HepG2 (cell line): ENCODE data around the gene SRSF3. TPM values are rescaled to one million over a fixed set of nuclear protein-coding genes. Genes with fewer than 3 reads are reported as not detected.

Experiments
- GFI1 ChIP-seq: sonication (generic); formaldehyde crosslinking; IDR thresholded peaks from 2 replicates; pipeline ENCODE4 v1.5.0; 2020; ENCODE audit warnings: missing genetic modification reagents, mild to moderate bottlenecking, borderline replicate concordance
- IKZF4 ChIP-seq: sonication (generic); formaldehyde crosslinking; IDR thresholded peaks from 2 replicates; pipeline ENCODE4 v1.5.1; 2020; ENCODE audit warnings: borderline replicate concordance, mild to moderate bottlenecking, low read depth, missing genetic modification reagents; ENCODE audit errors: not compliant biosample characterization
- MAFK ChIP-seq, 2 experiments: IDR thresholded peaks in 1 of 2; conservative IDR thresholded peaks in 1 of 2; 2 replicates each; pipeline ENCODE4 v1.6.1; 2011; ENCODE audit warnings: improper control_type of control experiment in 2 of 2, low read length in 2 of 2
- NRL ChIP-seq: sonication (generic); formaldehyde crosslinking; IDR thresholded peaks from 2 replicates; pipeline ENCODE4 v1.5.0; 2020; ENCODE audit warnings: missing genetic modification reagents, mild to moderate bottlenecking, moderate library complexity, borderline replicate concordance
- ONECUT2 ChIP-seq: sonication (generic); formaldehyde crosslinking; IDR thresholded peaks from 2 replicates; pipeline ENCODE4 v1.4.0; 2020; ENCODE audit warnings: missing genetic modification reagents
- PHF21A ChIP-seq: sonication (generic); formaldehyde crosslinking; IDR thresholded peaks from 2 replicates; pipeline ENCODE4 v1.5.0; 2020; ENCODE audit warnings: mild to moderate bottlenecking, missing genetic modification reagents
- RFXAP ChIP-seq: sonication (generic); formaldehyde crosslinking; IDR thresholded peaks from 2 replicates; pipeline ENCODE4 v1.4.0; 2020; ENCODE audit warnings: missing genetic modification reagents, borderline replicate concordance
- SOX6 ChIP-seq, 2 experiments: fragments of 450-650 bp in 1 of 2; sonication (generic) in 1 of 2; formaldehyde crosslinking in 1 of 2; IDR thresholded peaks; 2 replicates each; pipeline versions ENCODE4 v1.4.0 to v1.6.1; 2017 to 2020; ENCODE audit warnings: antibody characterized with exemption in 1 of 2, mild to moderate bottlenecking in 1 of 2, missing genetic modification reagents in 1 of 2
- SRF ChIP-seq: IDR thresholded peaks from 2 replicates; pipeline ENCODE4 v1.6.1; 2011; ENCODE audit warnings: mild to moderate bottlenecking, low read depth, low read length, moderate library complexity
- U2AF2 ChIP-seq: fragments of 200-400 bp; formaldehyde crosslinking; IDR thresholded peaks from 2 replicates; pipeline ENCODE4 v1.6.1; 2017; ENCODE audit warnings: low read depth, mild to moderate bottlenecking, low read length
- ZNF20 ChIP-seq: sonication (generic); formaldehyde crosslinking; IDR thresholded peaks from 2 replicates; pipeline ENCODE4 v1.4.0; 2020; ENCODE audit warnings: mild to moderate bottlenecking, moderate library complexity, missing genetic modification reagents
- ZNF446 ChIP-seq: sonication (generic); formaldehyde crosslinking; IDR thresholded peaks from 2 replicates; pipeline ENCODE4 v1.5.0; 2020; ENCODE audit warnings: mild to moderate bottlenecking, missing genetic modification reagents
- ZNF570 ChIP-seq: sonication (generic); formaldehyde crosslinking; IDR thresholded peaks from 2 replicates; pipeline ENCODE4 v1.4.0; 2020; ENCODE audit warnings: mild to moderate bottlenecking, missing genetic modification reagents, borderline replicate concordance
- polyA plus RNA-seq, 8 experiments: library from polyadenylated mRNA; depleted of rRNA in 3 of 8; stranded (reverse) in 7 of 8; unstranded in 1 of 8; fragments of >200 nt; fragmentation: Illumina TruSeq in 4 of 8; extraction: Trizol in 4 of 8; gene quantifications; 2 replicates each; pipeline versions ENCODE4 v1.2.1 to v1.2.3, GENCODE V29; 2011 to 2016; ENCODE audit warnings: low read depth in 4 of 8, missing spikeins in 1 of 8, mixed read lengths in 1 of 8; ENCODE audit not compliant: insufficient read depth in 1 of 8
- total RNA-seq, 5 experiments: library from RNA; depleted of rRNA; stranded (reverse); fragments of >200 nt; fragmentation: Illumina TruSeq; extraction: Trizol; gene quantifications; 2 replicates each; pipeline ENCODE4 v1.2.3, GENCODE V29; 2016; ENCODE audit warnings: low read depth in 1 of 5
- TF ChIP-seq, protein P1 (sequence below): sonication (generic); formaldehyde crosslinking; IDR thresholded peaks from 2 replicates; pipeline ENCODE4 v1.9.0; 2021; ENCODE audit warnings: missing genetic modification reagents, mild to moderate bottlenecking, borderline replicate concordance
- TF ChIP-seq, protein P2 (sequence below): sonication (generic); formaldehyde crosslinking; IDR thresholded peaks from 2 replicates; pipeline ENCODE4 v1.9.0; 2021; ENCODE audit warnings: mild to moderate bottlenecking, missing genetic modification reagents
- TF ChIP-seq, protein P3 (sequence below): IDR thresholded peaks from 2 replicates; pipeline ENCODE4 v1.4.0; 2020; ENCODE audit warnings: mild to moderate bottlenecking, missing genetic modification reagents

Gene SRSF3
- total and polyA plus RNA-seq, 2 of the 13 experiments (the other 11 are each of a cell fraction or from before 2014, with no cell fraction given), result 206 to 684 TPM

DNA sequence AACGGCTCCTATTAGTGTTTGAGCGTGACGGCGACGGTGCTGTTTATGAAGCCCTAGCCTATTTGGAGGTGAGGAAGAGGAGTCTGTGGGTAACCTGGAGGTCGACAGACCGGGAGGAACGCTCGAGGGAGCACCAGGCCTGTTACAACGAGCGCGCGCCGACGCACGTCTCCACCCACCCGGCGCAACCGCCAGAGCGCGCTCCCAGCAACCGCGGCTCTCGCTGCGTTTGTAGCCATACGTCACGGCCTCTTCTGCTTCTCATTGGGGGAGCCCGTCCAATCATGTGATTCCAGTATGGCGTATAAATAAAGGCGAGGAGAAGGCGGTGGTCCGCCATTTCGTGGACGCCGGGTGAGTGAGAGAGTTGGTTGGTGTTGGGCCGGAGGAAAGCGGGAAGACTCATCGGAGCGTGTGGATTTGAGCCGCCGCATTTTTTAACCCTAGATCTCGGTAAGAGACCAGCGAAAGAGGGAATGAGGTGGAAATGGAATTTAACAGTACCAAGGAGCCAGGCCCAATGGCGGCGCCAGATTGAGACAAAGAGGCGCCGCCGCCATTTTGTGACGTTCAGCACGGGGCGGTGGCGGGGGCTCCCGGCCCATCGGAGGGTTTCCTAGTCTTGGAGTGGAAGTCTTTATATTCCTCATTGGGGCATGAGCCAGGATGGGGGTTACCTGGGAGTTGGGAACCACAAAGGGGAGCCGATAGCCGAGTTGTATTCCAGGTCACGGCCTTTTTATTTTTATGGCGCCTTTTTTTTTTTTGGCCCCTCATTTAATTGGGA, at the start of gene SRSF3 (continued):
- TF ChIP-seq GFI1 (peak; percentile 71), ZNF446 (CRISPR knock-in tag) (peak; percentile 73; the same call in 1 of the 2 replicates), RFXAP (CRISPR knock-in tag) (peak; percentile 99), NRL (CRISPR knock-in tag) (peak; percentile 84; the same call in 1 of the 2 replicates), PHF21A (peak; percentile 80), ZNF570 (CRISPR knock-in tag) (no peak), IKZF4 (CRISPR knock-in tag) (no peak), SOX6 (IDR thresholded peaks at IDR 0.05) (no peak), SOX6 (CRISPR knock-in tag; IDR thresholded peaks at IDR 0.05) (peak; percentile 70), MAFK (conservative IDR thresholded peaks at IDR 0.05 in 1 of 2, IDR thresholded peaks at IDR 0.05 in 1 of 2; ENCODE audit: low read length in 2 of 2) (no peak), SRF (no peak), U2AF2 (peak; percentile 87; the same call in 1 of the 2 replicates), ZNF20 (CRISPR knock-in tag) (no peak), ONECUT2 (CRISPR knock-in tag) (no peak)
- TF ChIP-seq, protein P1, sequence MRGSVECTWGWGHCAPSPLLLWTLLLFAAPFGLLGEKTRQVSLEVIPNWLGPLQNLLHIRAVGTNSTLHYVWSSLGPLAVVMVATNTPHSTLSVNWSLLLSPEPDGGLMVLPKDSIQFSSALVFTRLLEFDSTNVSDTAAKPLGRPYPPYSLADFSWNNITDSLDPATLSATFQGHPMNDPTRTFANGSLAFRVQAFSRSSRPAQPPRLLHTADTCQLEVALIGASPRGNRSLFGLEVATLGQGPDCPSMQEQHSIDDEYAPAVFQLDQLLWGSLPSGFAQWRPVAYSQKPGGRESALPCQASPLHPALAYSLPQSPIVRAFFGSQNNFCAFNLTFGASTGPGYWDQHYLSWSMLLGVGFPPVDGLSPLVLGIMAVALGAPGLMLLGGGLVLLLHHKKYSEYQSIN (CRISPR knock-in tag), result no peak
- TF ChIP-seq, protein P2, sequence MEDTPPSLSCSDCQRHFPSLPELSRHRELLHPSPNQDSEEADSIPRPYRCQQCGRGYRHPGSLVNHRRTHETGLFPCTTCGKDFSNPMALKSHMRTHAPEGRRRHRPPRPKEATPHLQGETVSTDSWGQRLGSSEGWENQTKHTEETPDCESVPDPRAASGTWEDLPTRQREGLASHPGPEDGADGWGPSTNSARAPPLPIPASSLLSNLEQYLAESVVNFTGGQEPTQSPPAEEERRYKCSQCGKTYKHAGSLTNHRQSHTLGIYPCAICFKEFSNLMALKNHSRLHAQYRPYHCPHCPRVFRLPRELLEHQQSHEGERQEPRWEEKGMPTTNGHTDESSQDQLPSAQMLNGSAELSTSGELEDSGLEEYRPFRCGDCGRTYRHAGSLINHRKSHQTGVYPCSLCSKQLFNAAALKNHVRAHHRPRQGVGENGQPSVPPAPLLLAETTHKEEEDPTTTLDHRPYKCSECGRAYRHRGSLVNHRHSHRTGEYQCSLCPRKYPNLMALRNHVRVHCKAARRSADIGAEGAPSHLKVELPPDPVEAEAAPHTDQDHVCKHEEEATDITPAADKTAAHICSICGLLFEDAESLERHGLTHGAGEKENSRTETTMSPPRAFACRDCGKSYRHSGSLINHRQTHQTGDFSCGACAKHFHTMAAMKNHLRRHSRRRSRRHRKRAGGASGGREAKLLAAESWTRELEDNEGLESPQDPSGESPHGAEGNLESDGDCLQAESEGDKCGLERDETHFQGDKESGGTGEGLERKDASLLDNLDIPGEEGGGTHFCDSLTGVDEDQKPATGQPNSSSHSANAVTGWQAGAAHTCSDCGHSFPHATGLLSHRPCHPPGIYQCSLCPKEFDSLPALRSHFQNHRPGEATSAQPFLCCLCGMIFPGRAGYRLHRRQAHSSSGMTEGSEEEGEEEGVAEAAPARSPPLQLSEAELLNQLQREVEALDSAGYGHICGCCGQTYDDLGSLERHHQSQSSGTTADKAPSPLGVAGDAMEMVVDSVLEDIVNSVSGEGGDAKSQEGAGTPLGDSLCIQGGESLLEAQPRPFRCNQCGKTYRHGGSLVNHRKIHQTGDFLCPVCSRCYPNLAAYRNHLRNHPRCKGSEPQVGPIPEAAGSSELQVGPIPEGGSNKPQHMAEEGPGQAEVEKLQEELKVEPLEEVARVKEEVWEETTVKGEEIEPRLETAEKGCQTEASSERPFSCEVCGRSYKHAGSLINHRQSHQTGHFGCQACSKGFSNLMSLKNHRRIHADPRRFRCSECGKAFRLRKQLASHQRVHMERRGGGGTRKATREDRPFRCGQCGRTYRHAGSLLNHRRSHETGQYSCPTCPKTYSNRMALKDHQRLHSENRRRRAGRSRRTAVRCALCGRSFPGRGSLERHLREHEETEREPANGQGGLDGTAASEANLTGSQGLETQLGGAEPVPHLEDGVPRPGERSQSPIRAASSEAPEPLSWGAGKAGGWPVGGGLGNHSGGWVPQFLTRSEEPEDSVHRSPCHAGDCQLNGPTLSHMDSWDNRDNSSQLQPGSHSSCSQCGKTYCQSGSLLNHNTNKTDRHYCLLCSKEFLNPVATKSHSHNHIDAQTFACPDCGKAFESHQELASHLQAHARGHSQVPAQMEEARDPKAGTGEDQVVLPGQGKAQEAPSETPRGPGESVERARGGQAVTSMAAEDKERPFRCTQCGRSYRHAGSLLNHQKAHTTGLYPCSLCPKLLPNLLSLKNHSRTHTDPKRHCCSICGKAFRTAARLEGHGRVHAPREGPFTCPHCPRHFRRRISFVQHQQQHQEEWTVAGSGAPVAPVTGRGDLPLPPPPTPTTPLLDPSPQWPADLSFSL, result no peak
- TF ChIP-seq, protein P3, sequence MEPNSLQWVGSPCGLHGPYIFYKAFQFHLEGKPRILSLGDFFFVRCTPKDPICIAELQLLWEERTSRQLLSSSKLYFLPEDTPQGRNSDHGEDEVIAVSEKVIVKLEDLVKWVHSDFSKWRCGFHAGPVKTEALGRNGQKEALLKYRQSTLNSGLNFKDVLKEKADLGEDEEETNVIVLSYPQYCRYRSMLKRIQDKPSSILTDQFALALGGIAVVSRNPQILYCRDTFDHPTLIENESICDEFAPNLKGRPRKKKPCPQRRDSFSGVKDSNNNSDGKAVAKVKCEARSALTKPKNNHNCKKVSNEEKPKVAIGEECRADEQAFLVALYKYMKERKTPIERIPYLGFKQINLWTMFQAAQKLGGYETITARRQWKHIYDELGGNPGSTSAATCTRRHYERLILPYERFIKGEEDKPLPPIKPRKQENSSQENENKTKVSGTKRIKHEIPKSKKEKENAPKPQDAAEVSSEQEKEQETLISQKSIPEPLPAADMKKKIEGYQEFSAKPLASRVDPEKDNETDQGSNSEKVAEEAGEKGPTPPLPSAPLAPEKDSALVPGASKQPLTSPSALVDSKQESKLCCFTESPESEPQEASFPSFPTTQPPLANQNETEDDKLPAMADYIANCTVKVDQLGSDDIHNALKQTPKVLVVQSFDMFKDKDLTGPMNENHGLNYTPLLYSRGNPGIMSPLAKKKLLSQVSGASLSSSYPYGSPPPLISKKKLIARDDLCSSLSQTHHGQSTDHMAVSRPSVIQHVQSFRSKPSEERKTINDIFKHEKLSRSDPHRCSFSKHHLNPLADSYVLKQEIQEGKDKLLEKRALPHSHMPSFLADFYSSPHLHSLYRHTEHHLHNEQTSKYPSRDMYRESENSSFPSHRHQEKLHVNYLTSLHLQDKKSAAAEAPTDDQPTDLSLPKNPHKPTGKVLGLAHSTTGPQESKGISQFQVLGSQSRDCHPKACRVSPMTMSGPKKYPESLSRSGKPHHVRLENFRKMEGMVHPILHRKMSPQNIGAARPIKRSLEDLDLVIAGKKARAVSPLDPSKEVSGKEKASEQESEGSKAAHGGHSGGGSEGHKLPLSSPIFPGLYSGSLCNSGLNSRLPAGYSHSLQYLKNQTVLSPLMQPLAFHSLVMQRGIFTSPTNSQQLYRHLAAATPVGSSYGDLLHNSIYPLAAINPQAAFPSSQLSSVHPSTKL, result peak; percentile 80
